GM12891 (cell line): ENCODE results near the gene UBASH3B.

Source experiments
- POLR2A ChIP-seq: IDR thresholded peaks from 2 replicates; pipeline ENCODE4 v1.6.1; 2011; ENCODE audit warnings: low read depth, low read length, control low read depth
- POLR2AphosphoS5 ChIP-seq: IDR thresholded peaks from 2 replicates; pipeline ENCODE4 v1.6.1; 2011; ENCODE audit warnings: low read depth, low read length, control low read depth
- POU2F2 ChIP-seq: IDR thresholded peaks from 2 replicates; pipeline ENCODE4 v1.6.1; 2011; ENCODE audit warnings: low read depth, mild to moderate bottlenecking, control low read depth, low read length, moderate library complexity

GRCh38 chr11:122707901-122708300 lies 52.4 kb downstream of the UBASH3B start:
- no peak for TF ChIP-seq POLR2A
- TF ChIP-seq POLR2AphosphoS5 = no peak
- no peak for TF ChIP-seq POU2F2
